ENCODE measurements around the gene TMPRSS3. TPM values are rescaled to one million over a fixed set of nuclear protein-coding genes. Genes with fewer than 3 reads are reported as not detected.

TMPRSS3 gene
- total and polyA plus RNA-seq, 9 of the 15 experiments (the other 6 are each of a cell fraction or from before 2014, with no cell fraction given) = 0.07 TPM; not detected in 8

- Histone ChIP-seq H3K9ac (ENCODE audit: insufficient read depth in 1 of 2, low read depth in 2 of 2, low read length in 2 of 2) (no peak overlapping the region; a peak in 1 of 4 replicates), H3K9me1 (ENCODE audit: control insufficient read depth, insufficient read depth, low read length) (no peaks in the 10 kb centered on the region), H3K4me1 (replicated peaks in 1 of 2; ENCODE audit: control insufficient read depth in 2 of 2, insufficient read depth in 2 of 2, low read length in 2 of 2) (peaks cover 13 to 23% of the 10 kb centered on the region in 2 experiments; a peak in 4 of 5 replicates), H3K4me3 (no peak overlapping the region), H3K36me3 (ENCODE audit: control insufficient read depth, insufficient read depth, low read length) (no peaks in the 10 kb centered on the region), H3K27ac (ENCODE audit: extremely low read depth, low read depth, low read length) (no peak overlapping the region), H2AFZ (ENCODE audit: low read depth, low read length) (no peak overlapping the region), H3K27me3 (ENCODE audit: control insufficient read depth in 2 of 2, insufficient read depth in 2 of 2, low read length in 2 of 2) (peaks cover 0 to 10% of the 10 kb centered on the region in 2 experiments; a peak in 2 of 5 replicates), H3K4me2 (ENCODE audit: insufficient read depth, low read length) (no peak overlapping the region), H3K79me2 (ENCODE audit: control insufficient read depth, insufficient read depth, low read length) (no peaks in the 10 kb centered on the region), H4K20me1 (replicated peaks; ENCODE audit: control insufficient read depth, insufficient read depth, low read length) (no peaks in the 10 kb centered on the region; the same call in 1 of the 2 replicates), H3K9me3 (replicated peaks; ENCODE audit: control insufficient read depth, insufficient read depth, low read depth, low read length) (no peaks in the 10 kb centered on the region)
- BruUV-seq (replicated peaks) = no TSS peak
- ATAC-seq = no peak
- no peak for FAIRE-seq
- in situ Hi-C loops (cut with MboI) (no loop called here), intact Hi-C loops (cut with micrococcal nuclease) (no loop called here)
- WGBS (ENCODE audit: insufficient coverage, low coverage, missing lambda C conversion rate) = 17% methylated on average over 6 of the region's 6 CpGs
- POLR2A ChIA-PET = interaction anchor here (0.6 to 1.2 kb wide), 3 partner anchors 11 to 32 kb away, joined by 3 to 4 read pairs (median 3); no protein-coding TSS in a partner anchor
- DNase-seq (ENCODE audit: extremely low read depth in 1 of 4, low spot score in 3 of 4) = no peak
- CTCF ChIA-PET (ENCODE audit: low intra/inter-chr PET ratio) = no interaction called here
- TF ChIP-seq ATF3 (IDR thresholded peaks at IDR 0.05) = peak; percentile 15; the same call in 1 of the 2 replicates
- TF ChIP-seq ATF3 (CRISPR knock-in tag; conservative IDR thresholded peaks at IDR 0.05) = no peak
- no peak for TF ChIP-seq STAG1 (CRISPR knock-in tag; IDR thresholded peaks at IDR 0.05; ENCODE audit: borderline replicate concordance)
These were observed 34.7 kb upstream of the TMPRSS3 start for GRCh38 chr21:42430521-42430920.

DNA sequence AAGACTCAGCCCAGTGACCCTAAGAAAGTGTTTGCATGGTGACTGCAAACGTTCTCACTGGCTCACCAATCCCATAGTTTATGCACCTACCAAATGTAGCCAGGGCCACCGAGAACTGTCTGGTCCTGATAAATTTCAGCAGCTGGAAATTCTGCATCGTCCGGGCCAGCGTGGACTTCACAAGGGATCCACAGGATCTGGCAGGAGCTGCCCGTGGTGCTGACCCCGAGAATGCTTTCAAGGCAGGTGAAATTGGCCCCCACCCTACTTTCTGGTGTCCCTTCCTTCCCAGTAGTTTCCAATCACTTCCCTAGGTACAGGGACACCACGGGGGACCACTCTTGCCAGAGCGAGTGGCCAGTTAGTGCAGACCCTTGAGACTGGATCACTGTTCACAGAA is 34.0 kb upstream of the TMPRSS3 start:
- POLR2A ChIA-PET = interaction anchor here (0.6 to 1.2 kb wide), 3 partner anchors 14 to 52 kb away, joined by 3 to 4 read pairs (median 3); no protein-coding TSS in a partner anchor
- H3K9ac ChIP-seq (ENCODE audit: insufficient read depth in 1 of 2, low read depth in 2 of 2, low read length in 2 of 2) = no peak overlapping the region
- CTCF ChIA-PET (ENCODE audit: low intra/inter-chr PET ratio) = no interaction called here
- intact Hi-C loops (cut with micrococcal nuclease) = no loop called here
- no peaks in the 10 kb centered on the region for H3K9me1 ChIP-seq (ENCODE audit: control insufficient read depth, insufficient read depth, low read length)
- FAIRE-seq = no peak
- H3K4me1 ChIP-seq (replicated peaks in 1 of 2; ENCODE audit: control insufficient read depth in 2 of 2, insufficient read depth in 2 of 2, low read length in 2 of 2) = peaks cover 13 to 23% of the 10 kb centered on the region in 2 experiments; a peak in 4 of 5 replicates
- H3K4me3 ChIP-seq = no peak overlapping the region
- no TSS peak for BruUV-seq (replicated peaks)
- no peak overlapping the region for H2AFZ ChIP-seq (ENCODE audit: low read depth, low read length)
- 5% methylated on average over 9 of the region's 9 CpGs for WGBS (ENCODE audit: insufficient coverage, low coverage, missing lambda C conversion rate)
- H3K9me3 ChIP-seq (replicated peaks; ENCODE audit: control insufficient read depth, insufficient read depth, low read depth, low read length) = no peaks in the 10 kb centered on the region
- no peaks in the 10 kb centered on the region for H3K36me3 ChIP-seq (ENCODE audit: control insufficient read depth, insufficient read depth, low read length)
- no peak for DNase-seq (ENCODE audit: extremely low read depth in 1 of 4, low spot score in 3 of 4)
- no peaks in the 10 kb centered on the region; the same call in 1 of the 2 replicates for H4K20me1 ChIP-seq (replicated peaks; ENCODE audit: control insufficient read depth, insufficient read depth, low read length)
- H3K27ac ChIP-seq (ENCODE audit: extremely low read depth, low read depth, low read length) = no peak overlapping the region
- in situ Hi-C loops (cut with MboI) = no loop called here
- ATAC-seq = no peak
- no peaks in the 10 kb centered on the region for H3K79me2 ChIP-seq (ENCODE audit: control insufficient read depth, insufficient read depth, low read length)
- H3K4me2 ChIP-seq (ENCODE audit: insufficient read depth, low read length) = no peak overlapping the region
- peaks cover 0 to 10% of the 10 kb centered on the region in 2 experiments; a peak in 2 of 5 replicates for H3K27me3 ChIP-seq (ENCODE audit: control insufficient read depth in 2 of 2, insufficient read depth in 2 of 2, low read length in 2 of 2)
- TF ChIP-seq REST (IDR thresholded peaks at IDR 0.05; ENCODE audit: borderline replicate concordance) (peak; percentile 96), REST (CRISPR knock-in tag; IDR thresholded peaks at IDR 0.05; ENCODE audit: low read depth) (peak; percentile 85), MIER1 (IDR thresholded peaks at IDR 0.05; ENCODE audit: low read depth) (peak; percentile 83)
